Fibroblast of lung (primary cell): Measurements from ENCODE around the gene TNS3. TPM values are rescaled to one million over a fixed set of nuclear protein-coding genes. Genes with fewer than 3 reads are reported as not detected.

Experiments used
- DNase-seq, 2 donors: peaks; one replicate each; pipeline versions ENCODE4 v3.0.0 to v3.0.0-alpha.2; 2010; ENCODE audit warnings: low read depth in 2 of 2
- H2AFZ ChIP-seq: 2 replicates; pipeline ENCODE4 v1.5.1; 2012; ENCODE audit warnings: low read length, control low read depth, inconsistent platforms
- H3K27ac ChIP-seq: 2 replicates; pipeline ENCODE4 v1.5.1; 2011; ENCODE audit warnings: low read length, control low read depth; ENCODE audit not compliant: insufficient read depth
- H3K27me3 ChIP-seq: 2 replicates; pipeline ENCODE4 v1.5.1; 2011; ENCODE audit warnings: mild to moderate bottlenecking, low read length; ENCODE audit not compliant: control insufficient read depth, insufficient read depth
- H3K36me3 ChIP-seq: 2 replicates; pipeline ENCODE4 v1.5.1; 2011; ENCODE audit warnings: low read length; ENCODE audit not compliant: control insufficient read depth, insufficient read depth
- H3K4me1 ChIP-seq: 2 replicates; pipeline ENCODE4 v1.5.1; 2011; ENCODE audit warnings: low read length; ENCODE audit not compliant: control insufficient read depth, insufficient read depth; ENCODE audit errors: extremely low read depth
- H3K4me2 ChIP-seq: 2 replicates; pipeline ENCODE4 v1.5.1; 2011; ENCODE audit warnings: low read length, control low read depth; ENCODE audit not compliant: insufficient read depth; ENCODE audit errors: extremely low read depth
- H3K4me3 ChIP-seq, 4 experiments: fragments of 200-600 bp in 1 of 4; sonication (generic) in 1 of 4; replicated peaks in 1 of 4; 2 replicates each; pipeline ENCODE4 v1.5.1; 2011 to 2016; ENCODE audit warnings: low read length in 4 of 4, low read depth in 3 of 4, mild to moderate bottlenecking in 3 of 4, control low read depth in 2 of 4, inconsistent platforms in 1 of 4, mixed read lengths in 1 of 4; ENCODE audit not compliant: insufficient read depth in 1 of 4; ENCODE audit errors: control extremely low read depth in 1 of 4
- H3K79me2 ChIP-seq: 2 replicates; pipeline ENCODE4 v1.5.1; 2012; ENCODE audit warnings: mild to moderate bottlenecking, low read length, inconsistent platforms; ENCODE audit not compliant: control insufficient read depth, insufficient read depth
- H3K9ac ChIP-seq: 2 replicates; pipeline ENCODE4 v1.5.1; 2011; ENCODE audit warnings: mild to moderate bottlenecking, low read length, control low read depth; ENCODE audit not compliant: insufficient read depth
- H3K9me3 ChIP-seq: 2 replicates; pipeline ENCODE4 v1.5.1; 2012; ENCODE audit warnings: low read depth, low read length; ENCODE audit not compliant: control insufficient read depth, insufficient read depth
- H4K20me1 ChIP-seq: 2 replicates; pipeline ENCODE4 v1.5.1; 2011; ENCODE audit warnings: low read length; ENCODE audit not compliant: control insufficient read depth, insufficient read depth; ENCODE audit errors: extremely low read depth
- CTCF ChIP-seq, 2 donors: IDR thresholded peaks in 1 of 2; conservative IDR thresholded peaks in 1 of 2; 1 replicate in 1 of 2; 2 replicates in 1 of 2; pipeline ENCODE4 v1.5.1; 2011 to 2012; ENCODE audit warnings: low read length in 2 of 2, control low read depth in 1 of 2, inconsistent platforms in 1 of 2, low read depth in 1 of 2, mild to moderate bottlenecking in 1 of 2
- EZH2 ChIP-seq: IDR thresholded peaks from 2 replicates; pipeline ENCODE4 v1.5.1; 2012; ENCODE audit warnings: low read length, control low read depth, mild to moderate bottlenecking; ENCODE audit errors: missing control alignments
- polyA plus RNA-seq, 2 donors: library from polyadenylated mRNA; depleted of rRNA in 1 of 2; stranded (reverse) in 1 of 2; unstranded in 1 of 2; fragments of >200 nt; gene quantifications; 2 replicates each; pipeline ENCODE4 v1.2.1, GENCODE V29; 2011 to 2012; ENCODE audit warnings: missing spikeins in 1 of 2
- total RNA-seq: library from RNA; depleted of rRNA; stranded (reverse); fragments of >200 nt; gene quantifications from 2 replicates; pipeline ENCODE4 v1.2.1, GENCODE V29; 2014

The TNS3 gene
- total and polyA plus RNA-seq, 2 donors (not counting 1 experiment from before 2014, with no cell fraction given), result 74.4 to 88.8 TPM

GRCh38 chr7:47268851-47269836 lies 312.8 kb downstream of the TNS3 start:
- Histone ChIP-seq H3K9ac (no peak overlapping the region), H3K36me3 (no peaks in the 10 kb centered on the region), H3K9me3 (no peaks in the 10 kb centered on the region), H3K4me3 (no peak overlapping the region), H3K79me2 (no peaks in the 10 kb centered on the region), H2AFZ (no peak overlapping the region), H3K4me2 (no peak overlapping the region), H3K27me3 (no peaks in the 10 kb centered on the region), H3K27ac (no peak overlapping the region), H3K4me1 (peaks cover 7% of the 10 kb centered on the region), H4K20me1 (no peaks in the 10 kb centered on the region)
- TF ChIP-seq CTCF (conservative IDR thresholded peaks at IDR 0.05 in 1 of 2, IDR thresholded peaks at IDR 0.05 in 1 of 2; ENCODE audit: low read depth in 1 of 2, low read length in 2 of 2) (no peak), EZH2 (no peak)
- no peak for DNase-seq

GRCh38 chr7:47267346-47267745 lies 314.6 kb downstream of the TNS3 start:
- TF ChIP-seq EZH2 (no peak), CTCF (conservative IDR thresholded peaks at IDR 0.05 in 1 of 2, IDR thresholded peaks at IDR 0.05 in 1 of 2; ENCODE audit: low read depth in 1 of 2, low read length in 2 of 2) (no peak)
- H3K4me2 ChIP-seq, result no peak overlapping the region
- no peaks in the 10 kb centered on the region for H3K27me3 ChIP-seq
- no peak overlapping the region for H3K4me3 ChIP-seq
- H2AFZ ChIP-seq, result no peak overlapping the region
- no peak for DNase-seq
- peaks cover 7% of the 10 kb centered on the region for H3K4me1 ChIP-seq
- H3K9ac ChIP-seq, result no peak overlapping the region
- no peaks in the 10 kb centered on the region for H3K36me3 ChIP-seq
- H4K20me1 ChIP-seq, result no peaks in the 10 kb centered on the region
- no peak overlapping the region for H3K27ac ChIP-seq
- H3K79me2 ChIP-seq, result no peaks in the 10 kb centered on the region
- H3K9me3 ChIP-seq, result no peaks in the 10 kb centered on the region

GRCh38 chr7:47266799-47267198 lies 315.1 kb downstream of the TNS3 start:
- TF ChIP-seq EZH2, result no peak
- TF ChIP-seq CTCF (conservative IDR thresholded peaks at IDR 0.05 in 1 of 2, IDR thresholded peaks at IDR 0.05 in 1 of 2; ENCODE audit: low read depth in 1 of 2, low read length in 2 of 2), result no peak
- Histone ChIP-seq H3K36me3 (no peaks in the 10 kb centered on the region), H3K9me3 (no peaks in the 10 kb centered on the region), H3K27ac (no peak overlapping the region), H3K4me3 (no peak overlapping the region), H3K79me2 (no peaks in the 10 kb centered on the region), H3K4me1 (peaks cover 7% of the 10 kb centered on the region), H3K4me2 (no peak overlapping the region), H4K20me1 (no peaks in the 10 kb centered on the region), H2AFZ (no peak overlapping the region), H3K27me3 (no peaks in the 10 kb centered on the region), H3K9ac (no peak overlapping the region)
- DNase-seq, result peak; percentile 28 to 51
